ENCODE results near the gene NLGN1. TPM values are rescaled to one million over a fixed set of nuclear protein-coding genes. Genes with fewer than 3 reads are reported as not detected.

Gene NLGN1
- total and polyA plus RNA-seq, 2 of the 8 experiments (the other 6 are each of a cell fraction or from before 2014, with no cell fraction given), result 7.8 to 14.8 TPM

GRCh38 chr3:173630849-173631248 lies 233.3 kb downstream of the NLGN1 start:
- Histone ChIP-seq H2AK5ac (ENCODE audit: low read depth, low read length) (no peak overlapping the region), H2BK120ac (replicated peaks; ENCODE audit: low read depth, low read length) (no peak overlapping the region), H3K4me2 (ENCODE audit: insufficient read depth in 1 of 2, low read depth in 2 of 2, low read length in 2 of 2) (no peak overlapping the region), H3K9ac (replicated peaks in 1 of 4; ENCODE audit: extremely low read depth in 1 of 4, low read depth in 3 of 4, low read length in 3 of 4) (no peak overlapping the region), H2BK20ac (ENCODE audit: low read length) (no peak overlapping the region), H3K56ac (replicated peaks; ENCODE audit: insufficient read length, low read depth, low read length) (no peak overlapping the region), H3K4me3 (ENCODE audit: extremely low read depth in 1 of 4, insufficient read depth in 2 of 4, low read depth in 3 of 4, low read length in 4 of 4) (no peak overlapping the region), H3K4me1 (replicated peaks in 1 of 4; ENCODE audit: control insufficient read depth in 3 of 4, insufficient read depth in 4 of 4, low read length in 3 of 4) (no peaks in the 10 kb centered on the region), H3K18ac (ENCODE audit: extremely low read depth, low read length) (no peak overlapping the region), H3K79me2 (ENCODE audit: control insufficient read depth in 1 of 2, insufficient read depth in 2 of 2, low read length in 2 of 2) (no peaks in the 10 kb centered on the region), H4K20me1 (replicated peaks in 1 of 2; ENCODE audit: control insufficient read depth in 1 of 2, insufficient read depth in 2 of 2, low read length in 2 of 2) (no peaks in the 10 kb centered on the region), H4K91ac (replicated peaks; ENCODE audit: insufficient read length, low read length) (no peak overlapping the region), H2BK15ac (ENCODE audit: low read length) (no peak overlapping the region), H3K23ac (ENCODE audit: insufficient read length) (no peak overlapping the region), H3K9me3 (ENCODE audit: insufficient read depth in 2 of 2, low read depth in 1 of 2, low read length in 1 of 2) (no peaks in the 10 kb centered on the region), H3K79me1 (ENCODE audit: low read depth, low read length) (no peaks in the 10 kb centered on the region), H3K36me3 (ENCODE audit: control insufficient read depth in 2 of 4, insufficient read depth in 4 of 4, low read length in 3 of 4) (no peaks in the 10 kb centered on the region), H4K5ac (ENCODE audit: insufficient read length, low read depth, low read length) (no peak overlapping the region), H3K27ac (ENCODE audit: low read depth, low read length) (no peak overlapping the region), H2AFZ (ENCODE audit: low read length) (no peak overlapping the region), H3K14ac (ENCODE audit: insufficient read length) (no peak overlapping the region), H3K27me3 (replicated peaks in 1 of 4; ENCODE audit: control insufficient read depth in 3 of 4, extremely low read depth in 1 of 4, insufficient read depth in 3 of 4, low read length in 3 of 4) (no peaks in the 10 kb centered on the region), H2BK5ac (ENCODE audit: low read depth, low read length) (no peak overlapping the region), H4K8ac (ENCODE audit: extremely low read depth, insufficient read depth, low read length) (no peak overlapping the region), H3K23me2 (ENCODE audit: low read depth, low read length) (no peaks in the 10 kb centered on the region), H2BK12ac (ENCODE audit: low read depth, low read length) (no peak overlapping the region), H3K4ac (replicated peaks; ENCODE audit: insufficient read length, low read depth, low read length) (no peak overlapping the region)
- ChIA-PET POLR2A (ENCODE audit: partially characterized antibody) (no interaction called here), CTCF (ENCODE audit: partially characterized antibody) (no interaction called here)
- WGBS, 2 experiments (ENCODE audit: extremely low coverage in 1 of 2, insufficient coverage in 1 of 2, insufficient read length in 1 of 2, insufficient replicate concordance in 2 of 2, low coverage in 1 of 2, low lambda C conversion rate in 2 of 2, missing lambda C conversion rate in 1 of 2), result 88% methylated on average over 2 of the region's 2 CpGs; no CpG with 5 or more reads in 1 of the 2 experiments
- FAIRE-seq (no peak), DNase-seq (ENCODE audit: low read depth in 1 of 2, low spot score in 2 of 2) (no peak)
- no peak for TF ChIP-seq RFX5 (IDR thresholded peaks at IDR 0.05; ENCODE audit: borderline replicate concordance, low read depth, low read length)
- TF ChIP-seq ATF3 (IDR thresholded peaks at IDR 0.05; ENCODE audit: insufficient read depth, low read depth, low read length), result no peak
- TF ChIP-seq, protein P1, sequence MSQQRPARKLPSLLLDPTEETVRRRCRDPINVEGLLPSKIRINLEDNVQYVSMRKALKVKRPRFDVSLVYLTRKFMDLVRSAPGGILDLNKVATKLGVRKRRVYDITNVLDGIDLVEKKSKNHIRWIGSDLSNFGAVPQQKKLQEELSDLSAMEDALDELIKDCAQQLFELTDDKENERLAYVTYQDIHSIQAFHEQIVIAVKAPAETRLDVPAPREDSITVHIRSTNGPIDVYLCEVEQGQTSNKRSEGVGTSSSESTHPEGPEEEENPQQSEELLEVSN (IDR thresholded peaks at IDR 0.05), result no peak
